ENCODE data around the gene GNB1L. TPM values are rescaled to one million over a fixed set of nuclear protein-coding genes. Genes with fewer than 3 reads are reported as not detected.
"Not testable (repeated sequence)": the region's sequence is repeated elsewhere in the genome, so short reads cannot be mapped to it uniquely, and the experiment has no call there.

Gene GNB1L
- total RNA-seq, 1 donor from 2014 or later: 5.0 TPM

GRCh38 chr22:19793661-19794310, 60.9 kb downstream of the GNB1L start:
- Mint-ChIP-seq H3K27ac (ENCODE audit: unreplicated experiment) (no peak overlapping the region), H3K36me3 (ENCODE audit: unreplicated experiment) (peaks cover 28% of the 10 kb centered on the region), H3K4me3 (ENCODE audit: unreplicated experiment) (no peak overlapping the region), H3K4me1 (ENCODE audit: low read depth, unreplicated experiment) (peaks cover 6% of the 10 kb centered on the region), H3K27me3 (ENCODE audit: unreplicated experiment) (peaks cover 3% of the 10 kb centered on the region), H3K9me3 (ENCODE audit: unreplicated experiment) (peaks cover 8% of the 10 kb centered on the region)
- DNase-seq: no peak
- no peak for TF ChIP-seq CTCF (IDR thresholded peaks at IDR 0.05; ENCODE audit: partially characterized antibody, unreplicated experiment)

- TF ChIP-seq CTCF (IDR thresholded peaks at IDR 0.05; ENCODE audit: partially characterized antibody, unreplicated experiment): no peak
- Mint-ChIP-seq H3K9me3 (ENCODE audit: unreplicated experiment) (peaks cover 8% of the 10 kb centered on the region), H3K4me3 (ENCODE audit: unreplicated experiment) (no peak overlapping the region), H3K36me3 (ENCODE audit: unreplicated experiment) (peaks cover 28% of the 10 kb centered on the region), H3K27ac (ENCODE audit: unreplicated experiment) (no peak overlapping the region), H3K4me1 (ENCODE audit: low read depth, unreplicated experiment) (peaks cover 6% of the 10 kb centered on the region), H3K27me3 (ENCODE audit: unreplicated experiment) (peaks cover 3% of the 10 kb centered on the region)
- DNase-seq: no peak
Measured at GRCh38 chr22:19793161-19793560, 61.5 kb downstream of the GNB1L start.

GRCh38 chr22:19792383-19792896, 62.2 kb downstream of the GNB1L start:
- H3K27ac Mint-ChIP-seq (ENCODE audit: unreplicated experiment); DNase-seq; H3K4me1 Mint-ChIP-seq (ENCODE audit: low read depth, unreplicated experiment); H3K9me3 Mint-ChIP-seq (ENCODE audit: unreplicated experiment); H3K4me3 Mint-ChIP-seq (ENCODE audit: unreplicated experiment); H3K27me3 Mint-ChIP-seq (ENCODE audit: unreplicated experiment): not testable (repeated sequence)
- peaks cover 28% of the 10 kb centered on the region for H3K36me3 Mint-ChIP-seq (ENCODE audit: unreplicated experiment)

GRCh38 chr22:19791894-19792293, 62.8 kb downstream of the GNB1L start:
- Mint-ChIP-seq H3K9me3 (ENCODE audit: unreplicated experiment) (peaks cover 8% of the 10 kb centered on the region), H3K27me3 (ENCODE audit: unreplicated experiment) (peaks cover 3% of the 10 kb centered on the region), H3K36me3 (ENCODE audit: unreplicated experiment) (peaks cover 28% of the 10 kb centered on the region), H3K4me1 (ENCODE audit: low read depth, unreplicated experiment) (peaks cover 6% of the 10 kb centered on the region), H3K27ac (ENCODE audit: unreplicated experiment) (no peak overlapping the region), H3K4me3 (ENCODE audit: unreplicated experiment) (no peak overlapping the region)
- DNase-seq: no peak
- no peak for TF ChIP-seq CTCF (IDR thresholded peaks at IDR 0.05; ENCODE audit: partially characterized antibody, unreplicated experiment)

GRCh38 chr22:19791243-19791642, 63.4 kb downstream of the GNB1L start:
- Mint-ChIP-seq H3K27ac (ENCODE audit: unreplicated experiment) (no peak overlapping the region), H3K9me3 (ENCODE audit: unreplicated experiment) (peaks cover 8% of the 10 kb centered on the region)

More at GRCh38 chr22:19791243-19791642, 63.4 kb downstream of the GNB1L start:
- Mint-ChIP-seq H3K36me3 (ENCODE audit: unreplicated experiment) (peaks cover 28% of the 10 kb centered on the region), H3K4me3 (ENCODE audit: unreplicated experiment) (no peak overlapping the region), H3K4me1 (ENCODE audit: low read depth, unreplicated experiment) (peaks cover under 1% of the 10 kb centered on the region), H3K27me3 (ENCODE audit: unreplicated experiment) (peaks cover 3% of the 10 kb centered on the region)
- DNase-seq: no peak
- TF ChIP-seq CTCF (IDR thresholded peaks at IDR 0.05; ENCODE audit: partially characterized antibody, unreplicated experiment): no peak
